GM19025 (cell line): Measurements from ENCODE around the gene KCNE4.

ENCODE experiments used
- ATAC-seq: cut with Tn5 transposase; IDR thresholded peaks from one replicate; pipeline ENCODE4 v1.9.1; 2021; ENCODE audit warnings: mild to moderate bottlenecking, low read depth, moderate library complexity; ENCODE audit not compliant: unreplicated experiment

The KCNE4 gene

GRCh38 chr2:223039618-223040017 lies 12.4 kb upstream of the KCNE4 start:
- ATAC-seq: no peak

GRCh38 chr2:223040527-223040926 lies 11.5 kb upstream of the KCNE4 start:
- ATAC-seq: no peak

- no peak for ATAC-seq
Measured at GRCh38 chr2:223041527-223042109, 10.4 kb upstream of the KCNE4 start.

- ATAC-seq: no peak
Measured at GRCh38 chr2:223042284-223042683, 9.7 kb upstream of the KCNE4 start.

GRCh38 chr2:223042704-223043118 lies 9.3 kb upstream of the KCNE4 start:
- ATAC-seq: no peak

GRCh38 chr2:223043164-223043941 lies 8.6 kb upstream of the KCNE4 start:
- no peak for ATAC-seq

- ATAC-seq: no peak
Measured at GRCh38 chr2:223044092-223044836, 7.7 kb upstream of the KCNE4 start.

- ATAC-seq: no peak
Measured at GRCh38 chr2:223044916-223045700, 6.9 kb upstream of the KCNE4 start.

GRCh38 chr2:223046470-223047040 lies 5.4 kb upstream of the KCNE4 start:
- no peak for ATAC-seq

GRCh38 chr2:223047260-223047761 lies 4.7 kb upstream of the KCNE4 start:
- ATAC-seq: no peak

GRCh38 chr2:223048519-223048918 lies 3.5 kb upstream of the KCNE4 start:
- ATAC-seq: no peak

GRCh38 chr2:223049356-223049755 lies 2.6 kb upstream of the KCNE4 start:
- ATAC-seq: no peak

GRCh38 chr2:223050188-223050587 lies 1.8 kb upstream of the KCNE4 start:
- no peak for ATAC-seq

- no peak for ATAC-seq
Measured at GRCh38 chr2:223050900-223051504, 988 bp upstream of the KCNE4 start.

GRCh38 chr2:223052548-223053483 lies 826 bp downstream of the KCNE4 start:
- ATAC-seq: no peak

GRCh38 chr2:223053484-223054192 lies 1.6 kb downstream of the KCNE4 start:
- ATAC-seq: no peak

- ATAC-seq: no peak
Measured at GRCh38 chr2:223054193-223054781, 2.3 kb downstream of the KCNE4 start.

GRCh38 chr2:223055140-223055539 lies 3.1 kb downstream of the KCNE4 start:
- ATAC-seq: no peak
